Right ventricle myocardium inferior (tissue), 1 donor: ENCODE results near the gene POLRMT. TPM values are rescaled to one million over a fixed set of nuclear protein-coding genes. Genes with fewer than 3 reads are reported as not detected.

ENCODE experiments used
- ATAC-seq: fragments of 200-7000 bp; cut with Tn5 transposase; one replicate; pipeline ENCODE4 v1.9.1; 2020; ENCODE audit warnings: mild to moderate bottlenecking, moderate library complexity
- DNase-seq: peaks from one replicate; pipeline ENCODE4 v3.0.0; 2021; ENCODE audit errors: missing footprints
- intact Hi-C: fragments of 100-400 bp; cut with DNase I; formaldehyde crosslinking; loops from one replicate; pipeline ENCODE4 v1.11.0; 2022
- total RNA-seq: library from RNA; stranded (reverse); fragmentation: NEBNext Ultra II Directional; extraction: Animal tissue kit (Norgen Biotek cat#: 25700); gene quantifications from one replicate; pipeline ENCODE4 v1.2.1, GENCODE V29; 2021
- donor health status: DM: no; HTN: yes; CAD: no; lungs with severe emphysema.

POLRMT gene
- total RNA-seq, 1 donor from 2014 or later = 51.2 TPM

GRCh38 chr19:576768-577438 lies 56.4 kb downstream of the POLRMT start:
- ATAC-seq = no peak
- DNase-seq = peak; percentile 60
- intact Hi-C loops = loop anchor here (5.0 to 10.0 kb wide), 2 partner anchors 85 to 218 kb away; partner anchors contain the start of genes PTBP1 and RNF126

DNA sequence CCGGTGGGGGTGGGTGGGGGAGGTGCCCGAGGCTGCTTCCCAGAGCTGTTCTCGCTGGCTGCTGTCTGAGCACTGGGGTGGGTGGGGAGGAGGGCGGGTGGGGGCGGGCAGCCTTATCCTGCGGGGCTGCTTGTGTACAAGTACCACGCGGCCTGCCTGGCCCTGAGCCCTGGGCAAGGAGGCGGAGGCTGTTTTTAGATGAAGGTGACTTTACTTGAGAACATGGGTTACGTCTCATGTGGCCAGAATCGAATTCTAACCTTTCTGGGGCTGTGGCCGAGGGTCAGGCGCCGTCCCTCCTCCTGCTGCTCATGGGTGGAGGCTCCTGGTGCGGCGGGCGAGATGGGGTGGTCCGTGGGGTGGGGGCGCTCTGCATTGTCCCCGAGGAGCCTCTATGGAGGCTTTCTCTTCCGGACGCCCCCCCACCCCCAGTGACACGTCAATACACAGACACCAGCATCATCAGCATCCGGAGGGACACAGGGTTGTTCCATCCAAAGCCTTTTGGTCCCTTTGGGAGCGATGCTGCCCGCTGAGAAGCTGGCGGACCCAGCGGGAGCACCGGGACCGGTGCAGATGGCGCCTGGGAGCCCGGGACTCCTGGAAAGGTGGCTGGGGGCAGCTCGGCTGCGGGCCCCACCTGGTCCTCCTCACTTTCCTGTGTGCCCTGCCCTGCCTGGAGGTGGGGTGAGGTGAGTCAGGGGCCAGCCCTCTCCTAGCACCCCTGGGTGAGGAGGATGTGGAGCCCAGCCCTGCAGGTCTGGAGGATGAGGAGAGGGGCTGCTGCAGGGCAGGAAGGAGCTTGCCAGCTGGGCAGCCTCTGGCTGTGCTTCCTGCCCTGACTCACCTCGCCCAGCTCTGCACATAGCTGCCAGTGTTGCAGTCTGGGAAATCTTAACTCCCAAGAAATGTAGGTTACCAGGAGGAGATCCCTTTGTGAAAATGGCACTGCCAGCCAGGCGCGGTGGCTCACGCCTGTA lies 57.5 kb downstream of the POLRMT start:
- peak; percentile 83 for DNase-seq
- peak; percentile 53 for ATAC-seq
- intact Hi-C loops = loop anchor here (5.0 to 10.0 kb wide), 2 partner anchors 86 to 219 kb away; partner anchors contain the start of genes PTBP1 and RNF126

DNA sequence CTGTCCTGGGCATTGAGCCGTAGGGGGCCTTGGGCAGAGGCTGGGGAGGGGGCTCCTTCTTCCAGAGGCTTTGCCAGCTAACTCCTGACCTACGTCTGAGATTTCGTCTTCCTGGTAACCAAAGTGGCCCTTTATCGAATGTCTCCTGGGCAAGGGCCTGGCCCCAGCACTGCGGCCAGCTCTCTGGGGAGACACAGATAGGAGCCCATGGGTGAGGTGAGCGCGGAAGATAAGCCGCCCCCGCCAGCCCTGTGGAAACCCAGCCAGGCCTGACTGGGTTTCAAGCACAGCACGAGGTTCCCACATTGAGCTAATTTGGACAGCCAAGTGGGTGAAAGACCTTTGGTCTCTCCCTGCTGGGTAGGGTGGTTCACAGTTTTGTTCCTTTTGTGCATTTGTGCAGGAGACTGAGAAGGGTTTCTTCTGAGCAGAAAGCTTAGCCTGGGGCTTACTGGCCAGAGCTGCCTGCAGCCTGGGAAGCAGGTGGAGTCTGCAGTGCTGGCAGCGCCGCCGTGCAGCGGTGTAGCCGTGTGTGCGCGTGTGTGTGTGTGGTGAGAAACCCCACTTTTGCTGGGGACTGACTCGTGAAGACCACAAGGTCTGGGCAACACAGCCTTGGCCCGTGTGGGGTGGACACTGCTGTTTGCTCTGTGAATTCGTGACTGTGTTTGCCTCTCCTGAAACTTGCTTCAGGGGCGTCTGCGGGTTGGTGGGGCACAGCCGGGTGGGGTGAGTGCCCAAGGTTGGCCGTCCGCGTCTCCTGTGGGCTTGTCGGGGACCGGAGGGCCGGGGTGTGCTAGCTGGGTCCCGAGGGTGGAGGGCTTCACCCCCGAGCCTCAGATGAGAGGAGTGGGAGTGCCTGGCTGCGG lies 58.4 kb downstream of the POLRMT start:
- peak; percentile 49 for ATAC-seq
- intact Hi-C loops = loop anchor here (5.0 to 10.0 kb wide), 3 partner anchors 57 to 220 kb away; partner anchors contain the start of genes POLRMT, PTBP1 and RNF126
- peak; percentile 71 for DNase-seq

DNA sequence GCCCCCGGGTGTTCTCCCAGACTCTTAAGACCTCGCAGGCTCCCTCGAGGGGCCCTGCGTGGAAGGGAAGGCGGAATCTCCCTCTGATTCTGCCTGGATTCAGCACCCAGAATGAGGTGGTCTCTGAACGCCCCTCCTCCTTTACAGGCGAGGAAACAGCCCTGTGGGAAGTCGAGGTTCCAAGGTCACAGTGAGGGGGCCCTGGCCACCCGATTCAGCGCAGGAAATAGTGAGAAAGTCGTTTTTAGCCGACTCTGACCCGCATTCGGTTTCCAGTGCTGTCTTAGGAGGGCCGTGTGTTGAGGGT lies 59.9 kb downstream of the POLRMT start:
- DNase-seq (no peak), ATAC-seq (no peak)
- intact Hi-C loops = loop anchor here (2.0 to 10.0 kb wide), 4 partner anchors 41 to 221 kb away; partner anchors contain the start of genes POLRMT, PTBP1 and TPGS1

- ATAC-seq (no peak), DNase-seq (peak; percentile 67)
- intact Hi-C loops = loop anchor here (2.0 to 10.0 kb wide), 4 partner anchors 40 to 222 kb away; partner anchors contain the start of genes POLRMT, PTBP1 and TPGS1
Observed at GRCh38 chr19:572743-573518, 60.4 kb downstream of the POLRMT start.

- DNase-seq = peak; percentile 99
- intact Hi-C loops = loop anchor here (2.0 to 10.0 kb wide), 4 partner anchors 39 to 223 kb away; partner anchors contain the start of genes POLRMT, PTBP1 and TPGS1
- peak; percentile 77 for ATAC-seq
Observed at GRCh38 chr19:572140-572742, 61.1 kb downstream of the POLRMT start, which contains the start of gene BSG. Gene BSG (plus strand): TSS chr19:572596. CDS start chr19:572635, 39 bp downstream.

DNA sequence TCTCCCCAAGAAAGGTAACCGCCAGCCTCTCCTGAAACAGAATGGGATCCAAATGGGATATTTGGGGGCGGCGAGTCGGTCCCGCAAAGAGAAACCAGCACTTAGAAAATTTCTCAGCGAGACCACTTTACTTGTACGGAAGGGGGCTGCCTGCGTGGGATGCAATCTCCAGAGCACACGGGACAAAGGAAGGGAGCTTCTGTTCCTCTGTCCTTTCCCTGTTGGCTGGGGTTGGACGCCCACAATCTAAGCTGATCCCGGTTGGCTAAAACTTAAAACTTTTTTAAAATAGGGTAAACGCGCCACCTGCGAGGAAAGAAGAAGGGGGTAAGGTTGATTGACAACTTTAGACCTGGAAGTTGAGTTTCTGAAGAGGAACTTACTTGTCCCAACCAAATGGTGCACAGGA lies 61.8 kb downstream of the POLRMT start:
- DNase-seq (no peak), ATAC-seq (no peak)
- intact Hi-C loops = loop anchor here (5.0 to 10.0 kb wide), 2 partner anchors 61 to 223 kb away; partner anchors contain the start of genes POLRMT and PTBP1

DNA sequence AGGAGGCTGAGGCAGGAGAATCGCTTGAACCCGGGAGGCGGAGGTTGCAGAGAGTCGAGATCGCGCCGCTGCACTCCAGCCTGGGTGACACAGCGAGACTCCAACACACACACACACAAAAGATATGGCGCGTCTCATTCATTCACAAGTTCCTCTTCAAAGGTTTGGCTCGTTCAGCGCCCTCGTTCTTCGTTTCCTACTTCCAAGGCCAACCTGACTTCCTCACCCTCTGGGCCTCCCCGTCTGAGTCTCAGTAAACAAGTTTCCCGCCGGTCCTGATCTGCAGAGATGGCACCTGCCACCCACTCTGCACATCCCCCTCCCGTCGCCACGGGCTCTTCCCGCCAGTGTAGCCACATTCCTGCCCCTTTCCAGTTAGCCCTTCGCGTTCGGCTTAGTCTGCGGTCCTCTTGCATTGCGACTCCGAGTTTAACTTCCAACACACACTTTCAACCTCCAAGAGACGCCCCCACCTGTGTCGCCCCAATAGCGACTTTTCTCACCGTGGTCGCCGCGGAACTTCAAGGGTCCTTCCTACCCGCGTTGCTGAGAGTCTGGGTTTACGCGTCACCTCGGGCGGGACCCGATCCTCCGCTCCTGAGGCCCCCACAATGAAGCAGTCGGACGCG lies 62.3 kb downstream of the POLRMT start:
- peak; percentile 76 for DNase-seq
- intact Hi-C loops = loop anchor here (5.0 to 10.0 kb wide), 2 partner anchors 61 to 224 kb away; partner anchors contain the start of genes POLRMT and PTBP1

GRCh38 chr19:570251-570686 lies 63.1 kb downstream of the POLRMT start:
- intact Hi-C loops = loop anchor here (5.0 to 10.0 kb wide), 2 partner anchors 62 to 225 kb away; partner anchors contain the start of genes POLRMT and PTBP1
- DNase-seq (no peak), ATAC-seq (no peak)

More for the DNA sequence above, 62.3 kb downstream of the POLRMT start:
- ATAC-seq = no peak

- ATAC-seq = no peak
- peak; percentile 68 for DNase-seq
- intact Hi-C loops = no loop called here
Observed at GRCh38 chr19:567296-567900, 65.9 kb downstream of the POLRMT start.

Other genes with a start within 250 kb of the POLRMT start
- gene C2CD4C, start 224.4 kb downstream of the POLRMT start, total RNA-seq = 1.0 TPM
- 10.7 TPM for gene SHC2, start 172.5 kb downstream of the POLRMT start, total RNA-seq
- 0.19 TPM for gene MADCAM1, start 137.1 kb downstream of the POLRMT start, total RNA-seq
- 10.3 TPM for gene TPGS1, start 126.0 kb downstream of the POLRMT start, total RNA-seq
- 109 TPM for gene CDC34, start 101.8 kb downstream of the POLRMT start, total RNA-seq
- not detected for gene GZMM, start 89.5 kb downstream of the POLRMT start, total RNA-seq
- gene BSG, start 60.9 kb downstream of the POLRMT start, total RNA-seq = 1,651 TPM
- 4.5 TPM for gene HCN2, start 43.7 kb downstream of the POLRMT start, total RNA-seq
- gene FGF22, start 6.3 kb upstream of the POLRMT start, total RNA-seq = not detected
- 19.7 TPM for gene RNF126, start 29.7 kb upstream of the POLRMT start, total RNA-seq
- gene FSTL3, start 42.9 kb upstream of the POLRMT start, total RNA-seq = 37.1 TPM
- not detected for gene PRSS57, start 61.9 kb upstream of the POLRMT start, total RNA-seq
- 34.0 TPM for gene PALM, start 75.4 kb upstream of the POLRMT start, total RNA-seq
- not detected for gene MISP, start 117.6 kb upstream of the POLRMT start, total RNA-seq
- 67.6 TPM for gene PTBP1, start 163.9 kb upstream of the POLRMT start, total RNA-seq
- not detected for gene PLPPR3, start 188.4 kb upstream of the POLRMT start, total RNA-seq
- gene AZU1, start 194.3 kb upstream of the POLRMT start, total RNA-seq = not detected
- not detected for gene PRTN3, start 207.5 kb upstream of the POLRMT start, total RNA-seq
- 1.6 TPM for gene ELANE, start 218.8 kb upstream of the POLRMT start, total RNA-seq
- gene CFD, start 226.1 kb upstream of the POLRMT start, total RNA-seq = 655 TPM